Loucy (cell line): ENCODE results near the gene FBXW8.

Experiments
- H2AFZ ChIP-seq: fragments of 200-600 bp; sonication (generic); 2 replicates; pipeline ENCODE4 v1.6.0; 2016; ENCODE audit warnings: antibody characterized with exemption, mild to moderate bottlenecking, low read length, moderate library complexity
- H3F3A ChIP-seq: fragments of 200-600 bp; 2 replicates; pipeline ENCODE4 v1.6.0; 2016; ENCODE audit warnings: antibody characterized with exemption, low read depth, mild to moderate bottlenecking
- H3K27me3 ChIP-seq: fragments of 200-600 bp; sonication (generic); 2 replicates; pipeline ENCODE4 v1.6.1; 2014; ENCODE audit warnings: low read length, mild to moderate bottlenecking; ENCODE audit not compliant: insufficient read depth, poor library complexity, severe bottlenecking
- H3K36me3 ChIP-seq: fragments of 200-600 bp; sonication (generic); 2 replicates; pipeline ENCODE4 v1.6.1; 2016; ENCODE audit warnings: low read length; ENCODE audit not compliant: insufficient read depth
- H3K4me1 ChIP-seq: fragments of 200-600 bp; sonication (generic); 2 replicates; pipeline ENCODE4 v1.5.1; 2014; ENCODE audit warnings: low read length, mild to moderate bottlenecking; ENCODE audit not compliant: insufficient read depth, poor library complexity, severe bottlenecking
- H3K4me2 ChIP-seq: fragments of 200-600 bp; sonication (generic); 2 replicates; pipeline ENCODE4 v1.6.0; 2014; ENCODE audit warnings: antibody characterized with exemption, low read length, low read depth, mild to moderate bottlenecking; ENCODE audit not compliant: poor library complexity, severe bottlenecking
- H3K4me3 ChIP-seq: fragments of 200-600 bp; sonication (generic); 2 replicates; pipeline ENCODE4 v1.5.1; 2014; ENCODE audit warnings: low read length, mild to moderate bottlenecking, mixed read lengths; ENCODE audit not compliant: poor library complexity, severe bottlenecking
- H3K79me2 ChIP-seq: fragments of 200-600 bp; sonication (generic); 2 replicates; pipeline ENCODE4 v1.6.1; 2014; ENCODE audit warnings: low read length; ENCODE audit not compliant: insufficient read depth
- H3K9ac ChIP-seq: fragments of 200-600 bp; sonication (generic); 2 replicates; pipeline ENCODE4 v1.6.0; 2014; ENCODE audit warnings: mild to moderate bottlenecking, low read depth, low read length, moderate library complexity; ENCODE audit not compliant: poor library complexity, severe bottlenecking
- H3K9me2 ChIP-seq: fragments of 200-600 bp; sonication (generic); replicated peaks from 2 replicates; pipeline ENCODE4 v1.6.1; 2016; ENCODE audit warnings: low read depth, low read length, mixed read lengths
- H3K9me3 ChIP-seq: fragments of 200-600 bp; sonication (generic); 2 replicates; pipeline ENCODE4 v1.6.1; 2014; ENCODE audit warnings: mild to moderate bottlenecking, antibody characterized with exemption, low read length, low read depth; ENCODE audit not compliant: insufficient read depth
- H4K20me1 ChIP-seq: fragments of 200-600 bp; sonication (generic); 2 replicates; pipeline ENCODE4 v1.6.0; 2014; ENCODE audit warnings: antibody characterized with exemption, low read length, mild to moderate bottlenecking; ENCODE audit not compliant: insufficient read depth, poor library complexity, severe bottlenecking
- EZH2phosphoT487 ChIP-seq: fragments of 200-600 bp; IDR thresholded peaks from 2 replicates; pipeline ENCODE4 v1.6.1; 2018; ENCODE audit warnings: antibody characterized with exemption, mild to moderate bottlenecking, moderate library complexity, borderline replicate concordance
- TF ChIP-seq, protein P1 (sequence below): fragments of 200-600 bp; sonication (generic); conservative IDR thresholded peaks from 2 replicates; pipeline ENCODE4 v1.5.1; 2014; ENCODE audit warnings: mild to moderate bottlenecking, antibody characterized with exemption, low read length

Gene FBXW8

DNA sequence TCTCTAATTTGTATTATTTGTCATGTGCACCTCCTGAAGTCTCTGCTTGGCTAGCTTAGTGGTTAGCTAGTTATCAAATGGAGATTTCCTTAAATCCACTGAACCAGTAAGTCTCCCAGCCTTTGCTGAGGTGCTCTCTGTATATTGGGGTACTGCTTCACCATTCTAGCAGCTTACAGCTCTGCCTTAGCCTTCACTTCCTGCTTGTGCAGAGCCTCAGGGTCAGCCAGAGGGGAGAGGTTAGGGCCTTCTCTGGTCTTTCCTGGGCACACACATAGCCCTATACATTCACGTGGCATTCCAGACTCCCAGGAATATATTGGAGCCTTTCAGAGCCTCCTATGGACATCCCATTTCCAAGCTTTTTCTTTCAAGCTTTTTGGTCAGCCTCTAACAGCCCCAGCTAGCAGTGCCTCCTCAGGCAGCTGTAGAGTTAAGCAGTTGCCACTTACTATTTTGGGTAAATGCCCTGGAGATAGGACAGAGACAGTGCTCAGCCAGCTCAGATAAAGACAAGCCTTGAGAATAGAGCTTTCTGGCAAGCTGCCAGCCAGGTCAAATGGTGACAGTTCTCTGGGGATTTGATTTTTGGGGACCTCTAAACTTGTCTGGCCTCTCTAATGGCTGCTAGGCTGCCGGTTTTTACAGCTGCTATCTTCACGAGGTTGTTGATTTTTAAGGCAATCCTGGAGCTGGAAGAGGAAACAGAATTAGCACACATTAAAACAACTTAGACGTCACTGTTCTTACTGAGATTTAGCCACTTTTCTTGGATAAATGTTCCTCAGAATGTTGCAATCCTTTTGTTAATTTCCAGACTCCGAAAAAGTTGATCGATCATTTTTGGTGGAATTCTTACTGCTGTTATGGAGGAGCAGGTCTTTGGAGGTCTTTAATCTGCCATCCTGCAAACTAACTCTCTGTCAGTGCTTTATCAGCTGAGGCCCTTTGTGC is 32.9 kb downstream of the FBXW8 start:
- Histone ChIP-seq H3K79me2 (no peaks in the 10 kb centered on the region), H3K4me2 (no peak overlapping the region), H4K20me1 (no peaks in the 10 kb centered on the region), H3K27me3 (no peaks in the 10 kb centered on the region), H3F3A (no peaks in the 10 kb centered on the region), H3K9me3 (peaks cover 11% of the 10 kb centered on the region; the same call in 1 of the 2 replicates), H3K4me1 (no peaks in the 10 kb centered on the region), H3K4me3 (no peak overlapping the region), H3K9me2 (no peaks in the 10 kb centered on the region), H3K36me3 (peaks cover 8% of the 10 kb centered on the region; the same call in 1 of the 2 replicates), H3K9ac (no peak overlapping the region), H2AFZ (no peak overlapping the region)
- TF ChIP-seq, protein P1, sequence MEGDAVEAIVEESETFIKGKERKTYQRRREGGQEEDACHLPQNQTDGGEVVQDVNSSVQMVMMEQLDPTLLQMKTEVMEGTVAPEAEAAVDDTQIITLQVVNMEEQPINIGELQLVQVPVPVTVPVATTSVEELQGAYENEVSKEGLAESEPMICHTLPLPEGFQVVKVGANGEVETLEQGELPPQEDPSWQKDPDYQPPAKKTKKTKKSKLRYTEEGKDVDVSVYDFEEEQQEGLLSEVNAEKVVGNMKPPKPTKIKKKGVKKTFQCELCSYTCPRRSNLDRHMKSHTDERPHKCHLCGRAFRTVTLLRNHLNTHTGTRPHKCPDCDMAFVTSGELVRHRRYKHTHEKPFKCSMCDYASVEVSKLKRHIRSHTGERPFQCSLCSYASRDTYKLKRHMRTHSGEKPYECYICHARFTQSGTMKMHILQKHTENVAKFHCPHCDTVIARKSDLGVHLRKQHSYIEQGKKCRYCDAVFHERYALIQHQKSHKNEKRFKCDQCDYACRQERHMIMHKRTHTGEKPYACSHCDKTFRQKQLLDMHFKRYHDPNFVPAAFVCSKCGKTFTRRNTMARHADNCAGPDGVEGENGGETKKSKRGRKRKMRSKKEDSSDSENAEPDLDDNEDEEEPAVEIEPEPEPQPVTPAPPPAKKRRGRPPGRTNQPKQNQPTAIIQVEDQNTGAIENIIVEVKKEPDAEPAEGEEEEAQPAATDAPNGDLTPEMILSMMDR = no peak
- TF ChIP-seq EZH2phosphoT487 = no peak

DNA sequence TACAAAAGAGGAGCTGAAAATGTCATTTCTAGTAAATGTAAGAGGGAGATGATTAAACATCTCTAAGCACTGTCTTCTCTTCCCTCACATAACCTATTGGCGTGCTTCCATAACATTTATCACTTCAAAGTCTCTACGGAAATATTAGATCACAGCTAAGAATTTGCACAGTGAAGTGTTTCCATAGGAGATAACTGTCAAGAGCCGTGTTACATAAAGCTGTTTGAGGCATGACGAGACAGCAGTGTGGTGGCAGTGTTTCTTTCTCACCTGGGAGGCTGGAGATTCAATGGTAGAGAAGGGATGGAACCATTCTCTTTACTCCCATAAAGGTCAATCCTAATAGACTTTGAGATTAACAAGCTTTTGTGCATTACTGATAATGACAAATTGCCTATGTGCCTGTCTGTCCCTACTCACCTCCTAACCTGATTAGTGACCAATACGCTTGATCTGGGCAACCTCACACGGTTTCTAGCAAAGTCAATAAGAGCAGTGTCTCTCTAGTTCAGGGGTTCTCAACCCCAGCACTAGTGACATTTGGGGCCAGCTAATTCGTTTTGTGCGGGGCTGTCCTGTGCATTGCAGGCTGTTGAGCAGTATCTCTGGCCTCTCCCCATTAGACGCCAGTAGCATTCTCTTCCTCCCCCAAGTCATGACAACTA is 35.3 kb downstream of the FBXW8 start:
- no peaks in the 10 kb centered on the region for H4K20me1 ChIP-seq
- H3K4me2 ChIP-seq = no peak overlapping the region
- H3K36me3 ChIP-seq = peaks cover 16% of the 10 kb centered on the region; the same call in 1 of the 2 replicates
- peaks cover 11% of the 10 kb centered on the region; the same call in 1 of the 2 replicates for H3K9me3 ChIP-seq
- no peaks in the 10 kb centered on the region for H3K27me3 ChIP-seq
- no peak overlapping the region for H3K4me3 ChIP-seq
- no peaks in the 10 kb centered on the region for H3F3A ChIP-seq
- no peak overlapping the region for H3K9ac ChIP-seq
- TF ChIP-seq EZH2phosphoT487 = no peak
- H2AFZ ChIP-seq = no peak overlapping the region
- H3K9me2 ChIP-seq = no peaks in the 10 kb centered on the region
- H3K4me1 ChIP-seq = no peaks in the 10 kb centered on the region
- no peaks in the 10 kb centered on the region for H3K79me2 ChIP-seq

DNA sequence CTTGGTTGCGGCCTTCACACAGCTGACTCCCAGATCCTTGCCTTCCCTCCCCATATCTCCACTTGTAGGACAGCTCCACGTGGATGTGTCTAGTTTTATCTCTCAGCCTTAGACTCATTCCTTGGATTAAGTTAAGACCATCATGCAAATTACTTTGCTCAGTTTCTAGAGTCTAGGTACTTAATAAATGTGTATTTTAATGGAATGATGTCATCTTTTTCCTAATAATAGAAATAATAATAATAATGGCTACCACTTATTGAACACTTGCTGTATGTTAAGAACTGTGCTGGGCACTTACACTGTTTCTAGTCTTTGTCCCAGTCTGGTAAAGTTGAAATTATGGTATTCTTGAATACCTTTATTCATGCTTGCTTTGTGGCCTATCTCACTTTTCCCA is 37.5 kb downstream of the FBXW8 start:
- H3K4me1 ChIP-seq = no peaks in the 10 kb centered on the region
- peaks cover 9% of the 10 kb centered on the region; the same call in 1 of the 2 replicates for H3K9me3 ChIP-seq
- no peaks in the 10 kb centered on the region for H4K20me1 ChIP-seq
- no peak overlapping the region for H3K4me3 ChIP-seq
- H3K9ac ChIP-seq = no peak overlapping the region
- no peak for TF ChIP-seq EZH2phosphoT487
- TF ChIP-seq, protein P1 = no peak
- no peaks in the 10 kb centered on the region for H3K27me3 ChIP-seq
- no peaks in the 10 kb centered on the region for H3K79me2 ChIP-seq
- no peak overlapping the region for H3K4me2 ChIP-seq
- H3K36me3 ChIP-seq = peaks cover 18% of the 10 kb centered on the region; the same call in 1 of the 2 replicates
- no peak overlapping the region for H2AFZ ChIP-seq
- no peaks in the 10 kb centered on the region for H3F3A ChIP-seq
- H3K9me2 ChIP-seq = no peaks in the 10 kb centered on the region
